ENCODE results near the gene CASR.

- TF ChIP-seq CTCF (IDR thresholded peaks at IDR 0.05; ENCODE audit: insufficient read depth, low read length, poor library complexity, severe bottlenecking): no peak
- no peak for TF ChIP-seq EZH2phosphoT487 (conservative IDR thresholded peaks at IDR 0.05; ENCODE audit: low read length)
Measured at GRCh38 chr3:122295266-122296062, 112.0 kb downstream of the CASR start.

Measured in SU-DHL-6 (cell line).